ENCODE data around the gene MYLIP.

Gene MYLIP

GRCh38 chr6:16139556-16139955 is 10.7 kb downstream of the MYLIP start:
- DNase-seq (ENCODE audit: low read depth in 2 of 2) = no peak

GRCh38 chr6:16140607-16141006 is 11.7 kb downstream of the MYLIP start:
- no peak for DNase-seq (ENCODE audit: low read depth in 2 of 2)

GRCh38 chr6:16141514-16141913 is 12.6 kb downstream of the MYLIP start:
- DNase-seq (ENCODE audit: low read depth in 2 of 2) = no peak

GRCh38 chr6:16145038-16145437 is 16.2 kb downstream of the MYLIP start:
- no peak for DNase-seq (ENCODE audit: low read depth in 2 of 2)

GRCh38 chr6:16146028-16146427 is 17.1 kb downstream of the MYLIP start:
- DNase-seq (ENCODE audit: low read depth in 2 of 2) = no peak

- no peak for DNase-seq (ENCODE audit: low read depth in 2 of 2)
Measured at GRCh38 chr6:16146527-16146955, 17.7 kb downstream of the MYLIP start.

- no peak for DNase-seq (ENCODE audit: low read depth in 2 of 2)
Measured at GRCh38 chr6:16148498-16148897, 19.6 kb downstream of the MYLIP start.

- no peak for DNase-seq (ENCODE audit: low read depth in 2 of 2)
Measured at GRCh38 chr6:16149305-16149704, 20.4 kb downstream of the MYLIP start.

GRCh38 chr6:16150098-16150497 is 21.2 kb downstream of the MYLIP start:
- DNase-seq (ENCODE audit: low read depth in 2 of 2) = no peak

- no peak for DNase-seq (ENCODE audit: low read depth in 2 of 2)
Measured at GRCh38 chr6:16153211-16153820, 24.4 kb downstream of the MYLIP start.

GRCh38 chr6:16154904-16155303 is 26.0 kb downstream of the MYLIP start:
- no peak for DNase-seq (ENCODE audit: low read depth in 2 of 2)

- DNase-seq (ENCODE audit: low read depth in 2 of 2) = no peak
Measured at GRCh38 chr6:16157492-16157891, 28.6 kb downstream of the MYLIP start.

GRCh38 chr6:16157909-16158308 is 29.0 kb downstream of the MYLIP start:
- DNase-seq (ENCODE audit: low read depth in 2 of 2) = no peak

- DNase-seq (ENCODE audit: low read depth in 2 of 2) = no peak
Measured at GRCh38 chr6:16158943-16159557, 30.2 kb downstream of the MYLIP start.

GRCh38 chr6:16160794-16161193 is 31.9 kb downstream of the MYLIP start:
- no peak for DNase-seq (ENCODE audit: low read depth in 2 of 2)

- DNase-seq (ENCODE audit: low read depth in 2 of 2) = no peak
Measured at GRCh38 chr6:16162003-16162402, 33.1 kb downstream of the MYLIP start.

GRCh38 chr6:16163066-16163465 is 34.2 kb downstream of the MYLIP start:
- DNase-seq (ENCODE audit: low read depth in 2 of 2) = no peak

- DNase-seq (ENCODE audit: low read depth in 2 of 2) = no peak
Measured at GRCh38 chr6:16163535-16164300, 34.8 kb downstream of the MYLIP start.

GRCh38 chr6:16165641-16166040 is 36.8 kb downstream of the MYLIP start:
- DNase-seq (ENCODE audit: low read depth in 2 of 2) = no peak

GRCh38 chr6:16166871-16167608 is 38.2 kb downstream of the MYLIP start:
- no peak for DNase-seq (ENCODE audit: low read depth in 2 of 2)

GRCh38 chr6:16168121-16168520 is 39.2 kb downstream of the MYLIP start:
- DNase-seq (ENCODE audit: low read depth in 2 of 2) = no peak

GRCh38 chr6:16168858-16169257 is 40.0 kb downstream of the MYLIP start:
- no peak for DNase-seq (ENCODE audit: low read depth in 2 of 2)

All from stimulated activated CD8-positive, alpha-beta memory T cell treated with anti-CD3 and anti-CD28 coated beads, Interleukin-15, amount 100 ng/mL, for 48 hours (primary cell).